Hematopoietic multipotent progenitor cell treated with erythropoietin and hydrocortisone succinate and interleukin-3 and kit ligand, for 6 days (in vitro differentiated cells): ENCODE results near the gene CFAP77.

Experiments used
- DNase-seq: peaks from one replicate; pipeline ENCODE4 v3.0.0-alpha.2; 2015

Gene CFAP77

DNA sequence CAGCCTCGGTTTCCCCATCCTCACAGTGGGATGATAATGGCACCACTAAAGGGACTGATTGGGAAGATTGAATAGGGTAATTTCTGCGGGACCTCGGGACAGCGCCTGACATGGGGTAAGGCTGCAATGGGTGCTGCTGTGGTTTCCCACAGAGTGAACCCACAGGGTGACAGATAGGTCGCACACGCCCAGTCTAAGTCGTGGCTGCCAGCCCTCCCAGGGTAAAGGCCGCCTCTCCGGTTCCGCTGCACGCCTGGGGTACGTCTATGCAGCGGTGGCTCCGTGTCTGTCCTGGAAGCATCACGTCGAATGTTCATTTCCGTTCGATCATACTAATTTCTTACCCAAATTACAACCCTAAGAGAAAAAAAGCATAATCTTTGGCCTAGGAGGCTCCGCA, 631 bp downstream of the CFAP77 start:
- DNase-seq, result peak; percentile 59

GRCh38 chr9:132411091-132411508, 1.1 kb downstream of the CFAP77 start:
- DNase-seq, result peak; percentile 76

GRCh38 chr9:132412089-132412488, 2.1 kb downstream of the CFAP77 start:
- DNase-seq, result peak; percentile 45

GRCh38 chr9:132413926-132414325, 3.9 kb downstream of the CFAP77 start:
- no peak for DNase-seq

GRCh38 chr9:132414731-132415130, 4.7 kb downstream of the CFAP77 start:
- DNase-seq, result no peak

- no peak for DNase-seq
Measured at GRCh38 chr9:132415181-132415580, 5.2 kb downstream of the CFAP77 start.

DNA sequence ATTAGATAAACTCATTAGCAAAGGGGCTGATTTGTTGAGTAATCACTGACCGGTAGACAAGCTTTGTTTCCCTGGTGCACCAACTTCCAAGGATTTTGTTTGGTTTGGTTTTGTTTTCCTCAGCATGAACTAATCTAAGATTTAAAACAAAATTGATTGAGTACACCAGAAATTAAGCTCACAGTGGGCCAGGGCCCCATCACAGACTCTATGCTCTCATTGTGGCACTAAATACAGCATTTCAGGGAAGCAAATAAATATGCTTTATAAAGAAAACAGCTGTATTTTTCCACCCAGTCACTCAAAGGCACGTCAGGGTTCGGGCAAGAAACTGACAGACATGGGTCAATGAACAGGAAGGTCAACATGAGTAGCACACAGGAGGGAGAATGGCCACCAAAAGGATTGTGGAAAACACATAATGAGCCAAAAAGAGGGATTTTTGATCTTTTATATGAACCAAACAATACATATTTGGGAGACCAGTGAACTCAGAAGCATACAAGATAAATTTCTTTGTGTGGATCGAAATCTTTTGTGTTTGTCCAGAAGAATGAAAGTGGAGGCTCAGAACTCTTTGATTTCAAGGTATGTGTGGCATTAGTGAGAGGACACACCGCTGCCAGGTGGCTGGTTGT, 8.8 kb downstream of the CFAP77 start:
- DNase-seq, result no peak

DNA sequence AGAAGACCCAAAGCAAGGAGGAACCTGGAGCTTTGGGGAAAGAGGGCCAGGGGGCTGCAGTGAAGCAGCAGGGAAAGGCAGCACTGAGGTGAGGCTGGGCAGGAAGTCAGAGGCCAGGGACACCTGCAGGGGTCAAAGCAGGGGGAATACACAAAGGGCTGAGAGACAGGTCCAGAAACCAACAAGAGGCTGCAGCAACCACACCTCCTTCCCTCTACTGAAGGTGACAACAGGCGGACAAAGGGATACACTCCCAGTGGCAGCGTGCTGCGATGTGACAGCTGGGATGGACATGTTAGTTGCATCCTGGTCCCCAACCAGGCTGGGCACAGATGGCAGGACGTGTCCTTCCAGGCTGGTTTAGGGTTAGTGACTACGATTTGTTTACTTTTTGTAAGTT, 12.6 kb downstream of the CFAP77 start:
- DNase-seq, result no peak

- peak; percentile 43 for DNase-seq
Measured at GRCh38 chr9:132423503-132423902, 13.5 kb downstream of the CFAP77 start.

DNA sequence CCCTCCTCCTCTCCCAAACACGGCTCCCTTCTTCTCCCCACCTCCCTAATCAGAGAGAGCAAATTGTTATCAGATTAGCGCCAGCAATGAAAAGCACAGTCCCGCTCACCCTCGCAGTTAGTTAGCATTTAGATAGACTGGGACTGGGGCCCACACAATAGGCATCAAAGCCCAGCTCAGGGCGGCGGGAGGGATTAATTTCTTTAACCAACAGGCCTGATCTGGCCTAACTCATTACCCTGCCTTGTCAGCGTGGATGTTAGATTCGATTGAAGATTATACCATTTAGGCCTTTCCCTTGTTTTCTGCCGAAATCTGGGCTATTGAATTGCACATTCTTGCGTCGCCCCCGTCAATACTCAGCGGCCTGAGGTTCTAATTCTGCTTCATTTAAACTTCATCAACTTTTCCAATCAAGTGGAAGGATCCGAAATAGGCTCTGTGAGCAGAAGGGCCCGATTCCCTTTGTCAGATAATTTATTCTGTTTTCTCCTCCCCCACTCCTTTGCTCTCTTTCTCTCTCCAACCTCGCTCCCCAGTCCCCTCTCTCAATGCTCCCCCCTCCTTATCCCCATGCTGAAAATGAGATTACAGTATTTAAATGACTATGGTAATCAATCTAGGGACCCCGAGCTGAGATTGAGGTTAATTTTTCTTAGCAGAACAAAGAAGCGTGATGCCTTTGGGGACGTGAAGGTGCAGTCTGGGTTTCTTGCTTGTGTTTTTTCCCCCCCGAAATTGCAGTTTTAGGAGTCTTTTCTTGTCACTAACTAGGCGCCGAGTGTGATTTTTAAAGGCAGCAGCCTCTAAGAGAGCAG, 15.1 kb downstream of the CFAP77 start:
- DNase-seq, result no peak

DNA sequence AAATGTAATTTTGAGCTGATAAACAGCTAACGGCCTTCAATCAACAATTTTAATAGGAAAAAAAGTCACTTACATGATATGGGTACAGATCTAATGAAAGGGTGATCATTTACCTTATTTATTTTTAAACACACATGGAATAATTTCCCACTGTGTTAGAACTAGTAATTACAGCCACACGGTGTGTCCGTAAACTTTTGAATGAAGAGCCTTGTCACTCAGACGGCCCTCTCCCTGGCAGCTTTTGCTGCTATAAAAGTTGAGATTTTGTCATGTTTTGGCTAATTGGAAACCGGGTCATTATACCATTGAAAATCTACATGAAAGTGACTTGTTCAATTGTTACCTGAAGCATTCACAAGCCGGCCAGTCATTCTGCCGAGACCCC, 15.7 kb downstream of the CFAP77 start:
- DNase-seq, result no peak

GRCh38 chr9:132426639-132427414, 16.8 kb downstream of the CFAP77 start:
- DNase-seq, result no peak

DNA sequence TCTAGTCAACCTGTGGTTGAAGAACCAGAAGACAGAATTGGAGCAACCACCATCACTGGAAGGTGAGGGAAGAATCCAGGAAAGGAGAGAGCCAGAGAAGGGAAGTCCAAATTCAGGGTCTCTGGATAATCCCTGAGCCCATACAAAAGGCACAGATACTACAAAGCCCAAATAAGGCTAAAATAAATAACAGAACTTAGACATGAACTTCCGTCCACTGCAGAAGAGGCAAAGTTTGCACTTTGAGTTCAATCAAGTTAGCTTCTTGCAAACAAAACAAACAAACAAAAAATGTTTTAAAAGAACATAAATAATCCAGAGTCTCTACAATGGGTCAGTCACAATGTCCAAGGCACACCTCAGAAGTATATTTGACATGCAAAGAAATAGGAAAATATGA, 21.0 kb downstream of the CFAP77 start:
- DNase-seq, result no peak

GRCh38 chr9:132434881-132435280, 24.9 kb downstream of the CFAP77 start:
- no peak for DNase-seq

GRCh38 chr9:132439153-132439552, 29.1 kb downstream of the CFAP77 start:
- DNase-seq, result no peak

GRCh38 chr9:132440735-132441134, 30.7 kb downstream of the CFAP77 start:
- DNase-seq, result no peak

DNA sequence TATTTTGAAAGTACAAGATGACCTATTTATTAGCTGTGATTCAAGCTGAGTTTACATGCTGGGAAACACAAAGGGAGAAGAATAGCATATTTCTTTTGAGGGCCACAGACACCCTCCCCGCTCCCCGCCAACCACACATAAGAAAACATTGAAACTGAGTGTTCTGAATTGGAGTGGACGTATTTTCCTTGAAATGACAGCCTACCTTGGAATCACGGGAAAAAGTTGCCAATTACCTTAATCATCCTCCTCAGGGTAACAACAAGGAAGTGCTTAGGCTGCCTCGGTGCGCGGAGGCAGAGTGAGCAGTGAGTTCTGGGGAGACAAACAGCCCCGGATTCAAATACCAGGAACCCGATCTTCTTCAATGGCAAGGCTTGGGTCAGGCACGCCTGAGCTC, 31.4 kb downstream of the CFAP77 start:
- DNase-seq, result no peak

- DNase-seq, result no peak
Measured at GRCh38 chr9:132443951-132444607, 34.1 kb downstream of the CFAP77 start.

DNA sequence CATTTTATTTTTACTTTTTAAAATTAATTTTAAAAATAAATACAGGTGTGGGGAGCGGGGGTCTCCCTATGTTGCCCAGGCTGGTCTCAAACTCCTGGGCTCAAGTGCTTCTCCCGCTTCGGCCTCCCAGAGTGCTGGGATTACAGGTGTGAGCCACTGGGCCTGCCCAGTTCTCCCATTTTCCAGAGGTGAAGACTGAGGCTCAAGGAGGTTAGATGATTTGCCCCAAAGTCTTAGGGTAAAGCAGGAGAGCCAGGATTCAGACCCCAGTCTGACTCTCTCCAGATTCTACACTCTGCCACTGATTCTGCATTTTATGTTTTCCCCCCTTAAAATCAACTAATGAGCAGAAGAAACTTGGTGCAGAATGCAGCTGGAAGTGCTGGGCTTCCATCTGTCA, 36.9 kb downstream of the CFAP77 start:
- no peak for DNase-seq

GRCh38 chr9:132447346-132447745, 37.3 kb downstream of the CFAP77 start:
- DNase-seq, result peak; percentile 11

GRCh38 chr9:132447902-132448301, 37.9 kb downstream of the CFAP77 start:
- no peak for DNase-seq

DNA sequence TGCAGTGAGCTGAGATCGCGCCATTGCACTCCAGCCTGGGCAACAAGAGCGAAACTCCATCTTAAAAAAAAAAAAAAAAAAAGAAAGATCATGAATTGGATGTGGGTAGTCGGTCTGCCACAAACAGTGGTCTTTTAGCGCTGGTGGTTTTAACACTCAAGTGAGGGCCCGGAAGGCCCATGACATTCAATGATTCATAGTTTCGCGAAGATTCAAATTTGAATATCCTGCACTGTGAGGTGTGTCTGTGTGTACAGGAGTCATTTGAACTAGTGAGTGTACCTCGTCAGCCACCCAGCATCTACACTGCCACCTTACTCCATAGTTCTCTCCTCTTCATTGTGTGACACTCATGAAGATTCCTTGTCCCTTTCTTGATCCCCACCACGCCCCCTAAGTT, 41.3 kb downstream of the CFAP77 start:
- DNase-seq, result no peak

DNA sequence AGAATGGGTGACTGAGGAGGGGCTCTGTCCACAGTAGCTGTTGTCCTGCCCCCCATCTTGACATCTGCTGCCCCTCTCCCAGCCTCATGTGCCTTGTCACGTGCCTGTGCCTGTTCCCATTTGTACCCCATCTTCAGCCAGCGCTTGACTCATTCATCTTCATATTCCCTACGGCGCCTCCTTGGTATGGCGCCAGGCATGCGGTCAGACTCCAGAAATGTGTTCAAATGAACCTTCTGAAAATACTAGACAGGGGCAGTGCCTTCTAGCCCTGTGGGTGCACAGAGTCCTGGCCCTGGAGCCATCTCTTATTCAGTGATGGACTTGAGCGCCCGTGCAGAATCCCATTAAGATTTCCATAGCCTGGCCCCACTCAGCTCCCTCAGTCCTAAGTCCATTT, 46.2 kb downstream of the CFAP77 start:
- DNase-seq, result no peak
